Measurements from ENCODE around the gene GAPDH. TPM values are rescaled to one million over a fixed set of nuclear protein-coding genes. Genes with fewer than 3 reads are reported as not detected.

Gene GAPDH
- total and polyA plus RNA-seq, 12 donors, result 1,734 to 4,338 (median 2,450) TPM

DNA sequence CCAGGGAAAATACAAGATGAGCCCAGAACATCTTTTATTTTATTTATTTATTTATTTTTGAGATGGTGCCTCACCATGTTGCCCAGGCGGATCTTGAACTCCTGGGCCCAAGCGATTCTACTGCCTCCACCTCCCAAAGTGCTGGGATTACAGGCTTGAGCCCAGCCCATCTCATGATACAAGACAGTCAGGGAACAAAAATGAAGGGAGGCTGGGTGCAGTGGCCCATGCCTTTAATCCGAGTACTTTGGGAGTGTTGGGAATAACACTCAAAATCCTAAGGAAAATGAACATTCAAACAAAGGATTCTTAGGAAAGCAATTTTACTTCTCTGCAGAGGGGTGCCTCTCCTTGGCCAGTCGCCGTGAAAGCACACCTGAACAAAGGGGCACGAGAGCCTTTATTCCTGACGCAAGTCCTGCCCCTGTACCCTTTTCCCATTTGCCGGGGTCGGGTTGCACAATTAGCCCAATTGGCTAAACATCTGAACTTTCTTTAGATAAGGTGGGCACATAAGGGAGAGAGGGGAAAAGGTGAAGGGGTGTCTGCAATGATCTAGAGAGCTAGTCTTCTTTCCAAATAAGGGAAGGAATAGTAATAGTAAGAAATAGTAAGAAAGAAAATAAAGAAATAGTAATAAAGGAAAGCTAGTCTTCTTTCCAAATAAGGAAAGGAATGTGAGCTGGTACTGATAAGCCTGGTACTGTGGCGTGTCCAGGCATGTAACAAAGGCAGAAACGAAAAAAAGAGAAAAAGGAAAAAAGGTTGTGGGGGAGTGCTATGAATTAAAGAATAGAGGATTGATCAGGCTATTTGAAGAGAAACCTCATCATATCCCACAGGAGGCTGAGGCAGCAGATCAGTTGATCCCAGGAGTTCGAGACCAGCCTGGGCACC lies 27.0 kb upstream of the GAPDH start:
- 81 to 91% (median 87%) methylated on average over 12 of the region's 12 CpGs for WGBS, 4 donors
- H3K36me3 ChIP-seq (replicated peaks in 1 of 2), result peaks cover 0 to 35% of the 10 kb centered on the region in 2 donors
- H3K4me3 ChIP-seq, result no peak overlapping the region
- H3K4me1 ChIP-seq (replicated peaks in 1 of 2), result no peaks in the 10 kb centered on the region
- no peaks in the 10 kb centered on the region for H3K9me3 ChIP-seq (replicated peaks in 1 of 3)
- TF ChIP-seq, protein P1, sequence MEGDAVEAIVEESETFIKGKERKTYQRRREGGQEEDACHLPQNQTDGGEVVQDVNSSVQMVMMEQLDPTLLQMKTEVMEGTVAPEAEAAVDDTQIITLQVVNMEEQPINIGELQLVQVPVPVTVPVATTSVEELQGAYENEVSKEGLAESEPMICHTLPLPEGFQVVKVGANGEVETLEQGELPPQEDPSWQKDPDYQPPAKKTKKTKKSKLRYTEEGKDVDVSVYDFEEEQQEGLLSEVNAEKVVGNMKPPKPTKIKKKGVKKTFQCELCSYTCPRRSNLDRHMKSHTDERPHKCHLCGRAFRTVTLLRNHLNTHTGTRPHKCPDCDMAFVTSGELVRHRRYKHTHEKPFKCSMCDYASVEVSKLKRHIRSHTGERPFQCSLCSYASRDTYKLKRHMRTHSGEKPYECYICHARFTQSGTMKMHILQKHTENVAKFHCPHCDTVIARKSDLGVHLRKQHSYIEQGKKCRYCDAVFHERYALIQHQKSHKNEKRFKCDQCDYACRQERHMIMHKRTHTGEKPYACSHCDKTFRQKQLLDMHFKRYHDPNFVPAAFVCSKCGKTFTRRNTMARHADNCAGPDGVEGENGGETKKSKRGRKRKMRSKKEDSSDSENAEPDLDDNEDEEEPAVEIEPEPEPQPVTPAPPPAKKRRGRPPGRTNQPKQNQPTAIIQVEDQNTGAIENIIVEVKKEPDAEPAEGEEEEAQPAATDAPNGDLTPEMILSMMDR (IDR thresholded peaks at IDR 0.05), result no peak
- TF ChIP-seq POLR2A (IDR thresholded peaks at IDR 0.05), result no peak
- intact Hi-C loops (cut with DNase I), result no loop called here
- DNase-seq, result no peak
- H3K27me3 ChIP-seq, result no peaks in the 10 kb centered on the region
- no peak overlapping the region for H3K27ac ChIP-seq

DNA sequence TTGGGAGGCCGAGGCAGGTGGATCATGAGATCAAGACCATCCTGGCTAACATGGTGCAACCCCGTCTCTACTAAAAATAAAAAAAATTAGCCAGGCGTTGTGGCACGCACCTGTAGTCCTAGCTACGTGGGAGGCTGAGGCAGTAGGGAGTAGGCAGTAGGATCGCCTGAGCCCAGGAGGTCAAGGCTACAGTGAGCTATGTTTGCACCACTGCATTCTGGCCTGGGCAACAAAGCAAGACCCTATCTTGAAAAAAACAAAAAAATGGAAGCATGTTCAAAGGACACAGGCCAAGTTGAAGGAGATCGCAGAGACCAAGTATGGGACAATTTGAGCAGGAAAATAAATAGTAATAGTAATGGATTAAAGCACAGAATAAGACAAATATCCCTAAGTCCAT lies 26.2 kb upstream of the GAPDH start:
- WGBS, 4 donors, result 79 to 89% (median 83%) methylated on average over 7 of the region's 7 CpGs
- Histone ChIP-seq H3K36me3 (replicated peaks in 1 of 2) (peaks cover 0 to 38% of the 10 kb centered on the region in 2 donors), H3K27me3 (no peaks in the 10 kb centered on the region), H3K27ac (no peak overlapping the region), H3K9me3 (replicated peaks in 1 of 3) (no peaks in the 10 kb centered on the region), H3K4me1 (replicated peaks in 1 of 2) (no peaks in the 10 kb centered on the region), H3K4me3 (no peak overlapping the region)
- no peak for DNase-seq
- no peak for TF ChIP-seq POLR2A (IDR thresholded peaks at IDR 0.05)
- TF ChIP-seq, protein P1 (IDR thresholded peaks at IDR 0.05), result no peak
- intact Hi-C loops (cut with DNase I), result no loop called here

DNA sequence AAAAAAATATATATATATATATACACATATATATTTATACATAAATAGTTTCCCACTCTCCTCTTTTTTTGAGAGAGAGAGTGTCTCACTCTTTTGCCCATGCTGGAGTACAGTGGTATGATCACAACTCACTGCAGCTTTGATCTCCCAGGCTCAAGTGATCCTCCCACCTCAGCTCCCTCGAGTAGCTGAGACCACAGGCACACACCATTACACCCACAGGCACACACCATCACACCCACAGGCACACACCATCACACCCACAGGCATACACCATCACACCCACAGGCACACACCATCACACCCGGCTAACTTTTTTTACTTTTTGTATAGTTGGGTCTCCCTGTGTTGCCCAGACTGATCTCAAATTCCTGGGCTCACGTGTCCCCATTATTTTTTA lies 14.1 kb upstream of the GAPDH start:
- Histone ChIP-seq H3K4me3 (no peak overlapping the region), H3K9me3 (replicated peaks in 1 of 3) (no peaks in the 10 kb centered on the region), H3K36me3 (replicated peaks in 1 of 2) (peaks cover 0 to 93% of the 10 kb centered on the region in 2 donors), H3K27ac (no peak overlapping the region), H3K27me3 (no peaks in the 10 kb centered on the region), H3K4me1 (replicated peaks in 1 of 2) (no peaks in the 10 kb centered on the region)
- intact Hi-C loops (cut with DNase I), result no loop called here
- WGBS, 4 donors, result 81 to 87% (median 83%) methylated on average over 3 of the region's 3 CpGs
- TF ChIP-seq POLR2A (IDR thresholded peaks at IDR 0.05), result no peak
- TF ChIP-seq, protein P1 (IDR thresholded peaks at IDR 0.05), result no peak
- no peak for DNase-seq

DNA sequence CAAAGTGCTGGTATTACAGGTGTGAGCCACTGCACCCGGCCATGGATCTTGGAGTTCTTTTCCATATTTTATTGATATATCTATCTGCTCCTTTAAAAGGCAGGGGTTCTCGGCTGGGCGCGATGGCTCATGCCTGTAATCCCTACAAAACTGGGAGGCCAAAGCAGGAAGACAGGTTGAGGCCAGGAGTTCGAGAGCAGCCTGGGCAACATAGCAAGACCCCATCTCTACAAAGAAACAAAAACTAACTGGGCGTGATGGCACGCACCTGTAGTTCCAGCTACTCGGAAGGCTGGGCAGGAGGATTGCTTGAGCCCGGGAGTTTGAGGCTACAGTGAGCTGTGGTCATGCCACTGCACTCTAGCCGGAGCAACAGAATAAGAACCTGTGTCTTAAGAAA lies 12.1 kb upstream of the GAPDH start:
- no peak overlapping the region for H3K4me3 ChIP-seq
- no peaks in the 10 kb centered on the region for H3K9me3 ChIP-seq (replicated peaks in 1 of 3)
- TF ChIP-seq POLR2A (IDR thresholded peaks at IDR 0.05), result no peak
- TF ChIP-seq, protein P1 (IDR thresholded peaks at IDR 0.05), result no peak
- DNase-seq, result no peak
- WGBS, 4 donors, result 83 to 92% (median 86%) methylated on average over 10 of the region's 10 CpGs
- no peaks in the 10 kb centered on the region for H3K4me1 ChIP-seq (replicated peaks in 1 of 2)
- H3K36me3 ChIP-seq (replicated peaks in 1 of 2), result peaks cover 0 to 95% of the 10 kb centered on the region in 2 donors
- intact Hi-C loops (cut with DNase I), result no loop called here
- no peak overlapping the region for H3K27ac ChIP-seq
- no peaks in the 10 kb centered on the region for H3K27me3 ChIP-seq
